ENCODE measurements around the gene RNF5. TPM values are rescaled to one million over a fixed set of nuclear protein-coding genes. Genes with fewer than 3 reads are reported as not detected.

Gene RNF5
- total RNA-seq, 4 donors from 2014 or later = 46.5 to 68.0 (median 52.8) TPM

DNA sequence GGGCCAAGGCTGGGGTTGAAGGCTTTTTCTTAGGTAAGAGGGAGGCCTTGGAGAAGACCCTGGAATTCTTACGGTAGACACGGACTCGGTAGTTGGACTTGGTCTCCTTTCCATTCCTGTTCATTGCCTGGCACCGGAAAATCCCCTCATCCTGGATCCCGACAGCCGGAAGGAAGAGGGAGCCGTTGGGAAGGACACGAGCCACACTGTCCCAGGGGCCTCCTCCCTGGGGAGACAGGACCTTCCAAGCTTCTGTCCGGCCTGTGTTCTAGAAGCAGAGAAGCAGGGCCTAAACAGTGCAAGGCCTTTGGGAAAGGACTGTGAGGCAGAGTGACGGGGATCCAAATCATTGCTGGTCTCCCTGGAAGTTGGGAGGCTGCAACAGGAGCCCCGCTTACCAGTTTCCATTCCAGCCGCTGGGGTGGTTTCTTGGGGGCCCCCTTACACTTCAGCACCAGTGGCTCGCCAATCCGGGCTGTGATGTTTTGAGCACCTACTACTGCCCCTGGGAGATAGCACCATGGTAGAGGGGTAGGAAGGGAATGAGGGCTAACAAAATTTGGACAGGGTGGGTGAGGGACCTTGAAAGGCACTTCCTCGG, 5.4 kb downstream of the RNF5 start:
- TF ChIP-seq, protein P1, sequence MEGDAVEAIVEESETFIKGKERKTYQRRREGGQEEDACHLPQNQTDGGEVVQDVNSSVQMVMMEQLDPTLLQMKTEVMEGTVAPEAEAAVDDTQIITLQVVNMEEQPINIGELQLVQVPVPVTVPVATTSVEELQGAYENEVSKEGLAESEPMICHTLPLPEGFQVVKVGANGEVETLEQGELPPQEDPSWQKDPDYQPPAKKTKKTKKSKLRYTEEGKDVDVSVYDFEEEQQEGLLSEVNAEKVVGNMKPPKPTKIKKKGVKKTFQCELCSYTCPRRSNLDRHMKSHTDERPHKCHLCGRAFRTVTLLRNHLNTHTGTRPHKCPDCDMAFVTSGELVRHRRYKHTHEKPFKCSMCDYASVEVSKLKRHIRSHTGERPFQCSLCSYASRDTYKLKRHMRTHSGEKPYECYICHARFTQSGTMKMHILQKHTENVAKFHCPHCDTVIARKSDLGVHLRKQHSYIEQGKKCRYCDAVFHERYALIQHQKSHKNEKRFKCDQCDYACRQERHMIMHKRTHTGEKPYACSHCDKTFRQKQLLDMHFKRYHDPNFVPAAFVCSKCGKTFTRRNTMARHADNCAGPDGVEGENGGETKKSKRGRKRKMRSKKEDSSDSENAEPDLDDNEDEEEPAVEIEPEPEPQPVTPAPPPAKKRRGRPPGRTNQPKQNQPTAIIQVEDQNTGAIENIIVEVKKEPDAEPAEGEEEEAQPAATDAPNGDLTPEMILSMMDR (IDR thresholded peaks at IDR 0.05; ENCODE audit: low read depth) = no peak

DNA sequence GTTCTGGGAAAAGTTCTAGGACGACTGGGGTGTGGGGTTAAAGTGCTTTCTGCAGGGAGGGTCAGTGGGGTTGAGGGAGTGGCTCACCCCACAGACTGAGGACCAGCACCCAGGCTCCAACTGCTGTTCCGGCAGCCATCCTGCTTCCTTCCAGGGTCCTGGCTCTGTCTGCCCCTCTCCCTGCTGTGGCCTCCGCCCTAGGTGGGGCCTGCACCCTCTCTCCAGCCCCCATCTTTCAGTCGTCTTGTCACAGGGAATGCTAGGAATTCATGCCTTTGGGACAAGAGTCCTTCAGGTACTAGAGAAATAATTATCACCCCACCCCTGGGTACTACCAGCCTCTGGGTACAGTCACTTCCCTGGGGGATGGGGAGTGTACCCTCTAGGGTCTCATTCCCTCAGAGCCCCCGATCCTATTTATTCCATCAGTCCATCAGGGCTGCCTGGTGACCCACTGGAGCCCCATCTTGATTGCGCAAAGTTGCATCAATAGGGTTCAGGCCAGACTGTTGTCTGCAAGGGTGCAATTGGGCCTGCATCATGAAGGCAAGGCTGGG, 6.0 kb downstream of the RNF5 start, which contains the start of gene AGER:
Gene AGER (minus strand): TSS at position 170 of the 557 bp plus-strand sequence. CDS start 31 bp downstream, at position 139.
- TF ChIP-seq, protein P1 (IDR thresholded peaks at IDR 0.05; ENCODE audit: low read depth) = no peak

DNA sequence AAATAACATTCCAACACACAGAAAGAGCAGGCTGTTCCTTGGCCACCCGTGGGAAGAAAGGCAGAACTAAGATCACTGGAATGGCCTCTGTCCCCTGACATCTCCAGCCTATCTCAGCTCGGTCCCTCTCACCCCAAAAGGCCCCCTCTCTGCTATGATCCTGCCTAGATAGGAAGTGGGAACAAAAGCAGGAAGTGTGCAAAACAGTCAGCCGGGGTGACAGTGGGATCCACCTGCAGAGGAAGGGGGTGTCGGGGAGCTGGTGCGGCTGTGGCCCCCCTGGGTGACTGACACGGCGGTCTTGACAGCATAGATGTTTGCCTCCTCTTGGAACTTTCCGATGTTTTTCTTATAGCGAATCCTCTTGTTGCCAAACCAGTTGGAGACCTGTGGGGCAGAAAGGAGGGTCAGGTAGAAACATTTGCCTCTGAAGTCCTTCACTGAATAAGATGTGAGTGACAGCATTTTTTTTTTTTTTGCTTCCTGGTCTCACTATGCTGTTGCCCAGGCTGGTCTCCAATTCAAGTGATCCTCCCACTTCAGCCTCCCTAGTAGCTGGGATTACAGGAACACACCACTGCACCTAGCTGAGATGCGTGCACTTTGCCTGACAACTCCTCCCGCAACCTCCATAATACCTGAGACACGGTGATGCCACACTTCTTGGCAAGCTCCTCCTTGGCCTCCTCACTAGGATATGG, 9.0 kb downstream of the RNF5 start:
- TF ChIP-seq, protein P1 (IDR thresholded peaks at IDR 0.05; ENCODE audit: low read depth) = no peak

DNA sequence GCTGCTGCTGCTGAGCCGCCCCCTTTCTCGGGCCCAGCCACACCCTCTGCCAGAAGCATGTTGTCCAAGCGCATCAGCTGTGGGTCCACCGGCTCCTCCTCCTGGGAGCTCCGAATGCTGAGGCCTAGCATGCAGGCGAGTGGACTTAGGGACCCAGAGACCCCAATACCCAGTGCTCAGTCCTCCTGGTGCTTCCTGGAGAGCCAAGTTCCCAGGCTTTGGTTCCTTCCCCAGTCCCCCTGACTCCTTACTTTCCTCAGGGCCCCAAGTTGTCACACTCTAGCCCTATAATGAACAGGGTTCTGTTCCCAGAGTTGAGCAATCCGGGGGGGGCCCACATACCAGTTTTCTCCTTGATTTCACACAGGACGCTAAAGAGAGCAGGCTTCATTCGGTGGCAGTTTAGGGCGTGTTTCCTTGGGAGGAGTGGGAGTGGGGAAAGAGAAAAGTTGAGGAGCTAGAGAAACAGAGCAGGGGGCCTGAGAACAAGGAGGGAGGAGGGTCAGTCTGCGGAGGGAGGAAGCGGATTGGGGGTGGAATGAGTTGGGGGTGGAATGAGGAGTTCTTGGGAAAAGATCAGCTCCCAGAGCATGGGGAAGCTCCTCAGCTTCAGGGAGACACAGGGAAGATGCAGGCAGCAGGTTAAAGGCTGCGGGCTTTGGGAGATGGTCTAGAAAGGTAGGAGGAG, 10.3 kb downstream of the RNF5 start:
- TF ChIP-seq, protein P1 (IDR thresholded peaks at IDR 0.05; ENCODE audit: low read depth) = no peak

- TF ChIP-seq, protein P1 (IDR thresholded peaks at IDR 0.05; ENCODE audit: low read depth) = no peak
These were observed 11.0 kb downstream of the RNF5 start for GRCh38 chr6:32189069-32189741.

DNA sequence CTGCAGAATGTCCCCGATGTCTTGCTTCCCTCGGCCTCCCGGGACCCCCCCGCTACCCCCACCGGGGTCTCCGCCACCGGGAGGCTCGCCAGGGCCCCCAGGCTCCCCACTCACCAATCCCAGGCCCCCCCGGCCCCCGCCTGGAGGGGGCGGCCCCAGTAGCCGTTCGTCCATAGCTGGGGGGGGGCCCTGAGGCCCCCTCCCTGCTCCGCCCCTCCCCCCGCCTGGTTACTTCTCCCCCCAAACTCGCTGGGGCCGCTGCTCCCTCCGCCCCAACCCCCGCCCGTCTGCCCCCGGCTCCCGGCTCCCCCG, 11.5 kb downstream of the RNF5 start:
- TF ChIP-seq, protein P1 (IDR thresholded peaks at IDR 0.05; ENCODE audit: low read depth) = no peak
